Endometrium (tissue), 2 donors: Measurements from ENCODE around the gene GCNT1.
"Not testable (repeated sequence)": the region's sequence is repeated elsewhere in the genome, so short reads cannot be mapped to it uniquely, and the experiment has no call there.

ENCODE experiments used
- FAIRE-seq: peaks from 2 replicates; lab custom pipeline; 2012; peaks lifted over from hg19 to GRCh38; lab: Jason Lieb, UNC
- donor health status: control.
- donor health status: control.

GCNT1 gene

GRCh38 chr9:76490249-76490990 is 31.4 kb downstream of the GCNT1 start:
- no peak for FAIRE-seq

DNA sequence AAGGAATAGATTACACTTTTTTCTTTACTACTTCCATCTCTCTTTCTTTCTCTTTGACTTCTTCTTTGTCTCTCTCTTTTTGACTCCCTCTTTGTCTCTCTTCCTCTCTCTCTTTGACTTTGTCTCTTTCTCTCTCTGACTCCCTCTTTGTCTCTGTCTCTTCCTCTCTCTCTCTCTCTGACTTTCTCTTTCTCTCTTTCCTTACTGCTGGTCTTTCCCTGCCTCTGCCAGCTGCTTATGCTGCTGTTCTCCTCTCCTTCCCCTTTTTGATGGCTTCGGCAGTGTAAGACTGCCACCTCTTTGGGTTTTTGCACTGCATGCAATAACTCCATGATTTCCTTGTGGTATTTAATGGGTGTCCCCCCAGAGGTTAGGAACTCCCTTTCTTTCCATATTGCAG is 32.1 kb downstream of the GCNT1 start:
- FAIRE-seq = not testable (repeated sequence)

DNA sequence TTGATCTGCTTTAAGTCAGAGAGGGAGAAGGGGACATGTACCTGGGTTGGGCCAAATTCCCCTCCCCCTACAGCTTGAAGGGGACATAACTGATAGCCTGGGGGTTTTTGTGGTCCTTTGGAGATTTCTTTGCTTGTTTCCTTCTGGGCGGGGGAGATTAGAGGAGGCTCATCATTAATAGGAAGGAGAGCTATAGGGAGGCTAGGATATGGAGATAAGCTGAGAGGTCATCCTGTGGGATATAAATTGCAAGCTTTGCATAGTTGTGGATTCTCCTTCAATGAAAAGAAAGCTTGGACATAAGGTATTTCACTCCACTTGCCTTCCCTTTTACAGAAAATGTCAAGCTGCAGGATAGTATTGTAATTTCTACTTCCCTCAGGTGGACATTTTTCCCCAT is 34.5 kb downstream of the GCNT1 start:
- FAIRE-seq = not testable (repeated sequence)

GRCh38 chr9:76500061-76500460 is 41.1 kb downstream of the GCNT1 start:
- no peak for FAIRE-seq

- no peak for FAIRE-seq
These were observed 43.8 kb downstream of the GCNT1 start for GRCh38 chr9:76502746-76503145.

DNA sequence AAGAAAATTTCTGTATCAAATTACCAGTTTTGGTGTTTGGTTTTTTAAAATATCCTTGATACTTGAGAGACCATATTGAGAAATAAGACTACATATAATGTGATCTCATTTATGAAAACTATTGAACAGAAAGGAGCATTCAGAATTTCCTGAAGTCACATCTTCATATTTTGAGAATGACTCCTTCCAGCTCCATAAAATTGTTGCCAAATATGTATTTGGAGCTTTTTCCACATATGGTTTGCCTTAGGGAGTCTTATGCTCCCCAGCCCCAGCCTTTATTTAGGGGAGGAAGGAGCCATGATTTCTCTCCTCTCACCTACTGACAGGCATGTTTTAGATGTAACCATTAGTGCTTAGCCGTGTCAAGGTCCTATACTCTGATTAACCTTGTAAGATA is 51.1 kb downstream of the GCNT1 start:
- FAIRE-seq = no peak

- FAIRE-seq = no peak
These were observed 51.5 kb downstream of the GCNT1 start for GRCh38 chr9:76510446-76510845.

DNA sequence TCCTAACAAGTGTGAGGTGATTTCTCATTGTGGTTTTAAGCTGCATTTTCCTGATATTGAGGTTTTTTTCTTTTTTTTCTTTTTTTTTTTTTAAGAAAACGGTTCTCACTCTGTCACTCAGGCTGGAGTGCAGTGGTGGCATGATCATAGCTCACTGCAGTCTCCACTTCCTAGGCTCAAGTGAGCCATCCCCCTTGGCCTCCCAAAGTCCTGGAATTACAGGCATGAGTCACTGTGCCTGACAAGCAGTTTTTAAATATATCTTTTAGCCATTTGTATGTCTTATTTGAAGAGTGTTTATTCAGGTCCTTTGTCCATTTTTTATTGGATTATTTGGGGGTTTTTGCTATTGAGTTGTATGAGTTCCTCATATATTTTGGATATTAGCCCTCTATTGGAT is 53.8 kb downstream of the GCNT1 start:
- FAIRE-seq = no peak

- FAIRE-seq = no peak
These were observed 57.4 kb downstream of the GCNT1 start for GRCh38 chr9:76516350-76516749.

DNA sequence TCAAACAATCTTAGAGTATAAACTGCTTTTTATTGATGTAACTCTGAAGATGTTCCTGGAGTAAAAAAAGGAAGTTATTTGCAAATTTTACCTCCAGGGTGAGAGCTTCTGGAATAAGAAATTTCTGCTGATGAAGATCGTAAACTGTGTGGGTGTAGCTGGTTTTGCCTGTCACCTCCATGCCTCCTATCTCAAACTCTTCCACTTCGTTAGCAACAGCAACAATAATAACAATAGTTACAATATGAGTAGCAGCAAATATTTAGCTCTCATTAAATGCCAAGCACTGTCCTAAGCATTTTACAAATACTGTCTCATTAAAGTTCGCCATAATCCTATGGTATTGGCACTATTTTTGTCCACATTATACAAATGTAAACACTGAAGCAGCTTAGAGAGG is 57.9 kb downstream of the GCNT1 start:
- FAIRE-seq = no peak

DNA sequence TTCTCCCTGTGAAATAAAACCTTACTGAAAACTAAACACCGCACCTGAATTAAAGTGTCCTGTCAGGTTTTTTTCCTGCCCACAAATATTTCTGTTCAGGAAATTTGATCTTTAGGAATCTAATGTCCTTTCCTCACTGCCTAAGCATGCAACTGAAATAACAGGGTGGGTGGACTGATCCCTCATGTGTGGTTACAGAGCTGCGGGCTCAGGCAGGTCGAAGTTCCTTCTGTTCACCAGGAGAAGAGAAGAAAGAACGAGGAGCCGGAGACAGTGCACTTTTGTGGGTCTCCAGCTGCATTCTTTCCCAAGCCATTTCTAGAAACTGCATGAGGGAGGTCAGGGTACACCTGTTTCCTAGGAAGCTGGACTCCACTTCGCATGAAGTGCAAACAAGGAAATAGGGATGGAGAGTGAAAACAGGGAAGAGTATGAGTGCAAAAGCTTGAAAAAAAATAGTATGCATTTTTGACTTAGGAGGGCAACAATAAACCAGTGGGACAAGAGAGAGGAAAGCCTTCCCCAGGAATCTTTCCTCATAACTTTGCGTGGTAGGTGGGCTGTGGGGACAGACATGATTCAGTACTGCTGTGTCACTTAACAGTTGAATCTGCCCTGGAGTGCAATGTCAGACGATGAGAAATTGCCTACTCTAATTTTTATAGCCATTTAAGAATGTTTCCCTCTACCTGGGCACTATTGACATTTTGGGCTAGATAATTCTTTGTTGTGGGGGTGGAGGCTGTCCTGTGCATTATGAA is 60.3 kb downstream of the GCNT1 start:
- FAIRE-seq = no peak

- no peak for FAIRE-seq
These were observed 62.3 kb downstream of the GCNT1 start for GRCh38 chr9:76521244-76521681.

DNA sequence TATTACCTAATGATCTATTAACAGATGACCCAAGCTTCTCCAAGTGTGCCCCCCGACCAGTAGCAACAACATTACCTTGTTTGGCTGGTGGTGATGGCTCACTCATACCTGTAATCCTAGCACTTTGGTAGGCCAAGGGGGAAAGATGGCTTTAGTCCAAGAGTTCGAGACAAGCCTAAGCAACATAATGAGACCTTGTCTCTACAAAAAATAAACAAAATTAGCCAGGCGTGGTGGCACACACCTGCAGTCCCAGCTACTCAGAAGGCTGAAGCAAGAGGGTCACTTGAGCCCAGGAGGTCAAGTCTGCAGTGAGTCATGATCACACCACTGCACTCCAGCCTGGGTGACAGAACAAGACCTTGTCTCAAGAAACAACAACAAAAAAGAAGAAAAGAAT is 62.9 kb downstream of the GCNT1 start:
- no peak for FAIRE-seq

- FAIRE-seq = not testable (repeated sequence)
These were observed 64.7 kb downstream of the GCNT1 start for GRCh38 chr9:76523617-76524200.

GRCh38 chr9:76525196-76525595 is 66.2 kb downstream of the GCNT1 start:
- FAIRE-seq = no peak

- FAIRE-seq = no peak
These were observed 67.0 kb downstream of the GCNT1 start for GRCh38 chr9:76526026-76526425.

DNA sequence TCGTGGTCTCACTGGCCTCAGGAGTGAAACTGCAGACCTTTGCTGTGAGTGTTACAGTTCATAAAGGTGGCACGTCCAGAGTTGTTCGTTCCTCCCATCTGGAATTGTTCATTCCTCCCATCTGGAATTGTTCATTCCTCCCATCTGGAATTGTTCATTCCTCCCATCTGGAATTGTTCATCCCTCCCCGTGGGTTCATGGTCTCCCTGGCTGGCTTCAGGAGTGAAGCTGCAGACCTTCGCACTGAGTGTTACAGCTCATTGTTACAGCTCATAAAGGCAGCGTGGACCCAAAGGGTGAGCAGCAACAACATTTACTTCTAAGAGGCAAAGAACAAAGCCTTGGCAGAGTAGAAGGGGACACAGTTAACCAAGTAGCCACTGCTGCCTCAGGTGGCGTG is 69.1 kb downstream of the GCNT1 start:
- FAIRE-seq = peak; percentile 77

DNA sequence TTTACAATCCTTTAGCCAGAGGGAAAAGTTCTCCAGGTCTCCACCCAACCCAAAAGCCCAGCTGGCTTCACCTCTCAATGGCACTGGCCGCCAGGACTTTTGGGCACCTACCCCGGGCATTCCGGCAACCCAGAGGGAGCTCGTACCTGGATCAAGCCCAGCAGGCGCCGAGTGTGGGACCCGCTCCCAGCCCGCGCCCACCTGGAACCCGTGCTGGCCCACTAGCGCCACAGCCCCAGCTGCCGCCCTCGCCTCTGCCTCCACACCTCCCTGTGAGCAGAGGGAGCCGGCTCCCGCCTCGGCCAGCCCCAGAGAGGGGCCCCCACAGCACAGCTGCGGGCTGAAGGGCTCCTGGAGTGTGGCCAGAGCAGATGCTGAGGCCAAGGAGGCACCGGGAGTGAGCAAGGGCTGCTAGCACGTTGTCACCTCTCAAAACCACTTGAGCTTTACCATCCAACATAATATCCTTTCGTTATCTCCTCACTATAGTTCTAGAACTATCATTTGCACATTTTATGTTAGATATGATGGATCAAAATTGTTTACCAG is 69.7 kb downstream of the GCNT1 start:
- FAIRE-seq = no peak

- no peak for FAIRE-seq
These were observed 70.7 kb downstream of the GCNT1 start for GRCh38 chr9:76529653-76530052.

- no peak for FAIRE-seq
These were observed 71.6 kb downstream of the GCNT1 start for GRCh38 chr9:76530458-76531110.

DNA sequence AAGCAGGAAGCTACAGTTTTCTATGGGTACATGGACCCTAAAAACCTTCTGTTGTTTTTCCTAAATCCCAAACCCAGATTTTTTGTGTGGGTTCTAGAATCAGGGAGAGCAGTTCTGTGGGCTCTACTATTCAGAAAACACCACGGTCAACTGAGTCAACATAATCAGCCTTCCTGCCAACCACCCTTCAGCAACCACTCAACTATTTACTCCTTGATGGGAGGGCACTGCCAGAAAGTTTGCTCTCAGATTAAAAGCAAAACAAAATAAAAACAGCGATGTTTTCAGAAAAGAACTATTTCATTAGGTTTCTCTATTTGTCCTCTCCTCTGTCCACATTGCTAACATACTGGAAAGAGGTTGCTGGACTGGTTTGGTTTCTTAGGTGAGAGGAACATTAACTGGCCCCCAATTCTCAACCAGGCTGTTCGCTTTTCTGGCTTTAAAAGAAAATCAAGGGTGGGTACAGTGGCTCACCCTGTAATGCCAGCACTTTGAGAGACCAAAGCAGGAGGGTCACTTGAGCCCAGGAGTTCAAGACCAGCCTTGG is 72.3 kb downstream of the GCNT1 start:
- no peak for FAIRE-seq

DNA sequence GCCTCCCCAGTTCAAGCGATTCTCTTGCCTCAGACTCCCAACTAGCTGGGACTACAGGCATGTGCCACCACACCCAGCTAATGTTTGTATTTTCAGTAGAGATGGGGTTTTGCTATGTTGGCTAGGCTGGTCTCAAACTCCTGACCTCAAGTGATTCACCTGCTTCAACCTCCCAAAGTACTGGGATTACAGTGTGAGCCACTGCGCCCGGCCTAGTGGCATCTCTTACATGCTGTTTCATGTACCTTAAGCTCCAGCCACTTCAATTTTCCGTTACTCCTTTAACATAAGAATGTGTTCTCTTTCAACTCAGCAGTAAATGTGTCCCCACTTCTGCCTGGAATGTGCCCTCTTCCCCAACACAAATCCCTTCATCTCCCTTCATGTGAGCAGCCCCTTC is 73.9 kb downstream of the GCNT1 start:
- FAIRE-seq = not testable (repeated sequence)
